HG03039 (cell line): ENCODE data around the gene TMC6.
"Not testable (repeated sequence)": the region's sequence is repeated elsewhere in the genome, so short reads cannot be mapped to it uniquely, and the experiment has no call there.

ENCODE experiments used
- ATAC-seq: cut with Tn5 transposase; IDR thresholded peaks from one replicate; pipeline ENCODE4 v1.9.1; 2021; ENCODE audit warnings: mild to moderate bottlenecking, moderate library complexity; ENCODE audit not compliant: unreplicated experiment

The TMC6 gene, protein sequence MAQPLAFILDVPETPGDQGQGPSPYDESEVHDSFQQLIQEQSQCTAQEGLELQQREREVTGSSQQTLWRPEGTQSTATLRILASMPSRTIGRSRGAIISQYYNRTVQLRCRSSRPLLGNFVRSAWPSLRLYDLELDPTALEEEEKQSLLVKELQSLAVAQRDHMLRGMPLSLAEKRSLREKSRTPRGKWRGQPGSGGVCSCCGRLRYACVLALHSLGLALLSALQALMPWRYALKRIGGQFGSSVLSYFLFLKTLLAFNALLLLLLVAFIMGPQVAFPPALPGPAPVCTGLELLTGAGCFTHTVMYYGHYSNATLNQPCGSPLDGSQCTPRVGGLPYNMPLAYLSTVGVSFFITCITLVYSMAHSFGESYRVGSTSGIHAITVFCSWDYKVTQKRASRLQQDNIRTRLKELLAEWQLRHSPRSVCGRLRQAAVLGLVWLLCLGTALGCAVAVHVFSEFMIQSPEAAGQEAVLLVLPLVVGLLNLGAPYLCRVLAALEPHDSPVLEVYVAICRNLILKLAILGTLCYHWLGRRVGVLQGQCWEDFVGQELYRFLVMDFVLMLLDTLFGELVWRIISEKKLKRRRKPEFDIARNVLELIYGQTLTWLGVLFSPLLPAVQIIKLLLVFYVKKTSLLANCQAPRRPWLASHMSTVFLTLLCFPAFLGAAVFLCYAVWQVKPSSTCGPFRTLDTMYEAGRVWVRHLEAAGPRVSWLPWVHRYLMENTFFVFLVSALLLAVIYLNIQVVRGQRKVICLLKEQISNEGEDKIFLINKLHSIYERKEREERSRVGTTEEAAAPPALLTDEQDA

DNA sequence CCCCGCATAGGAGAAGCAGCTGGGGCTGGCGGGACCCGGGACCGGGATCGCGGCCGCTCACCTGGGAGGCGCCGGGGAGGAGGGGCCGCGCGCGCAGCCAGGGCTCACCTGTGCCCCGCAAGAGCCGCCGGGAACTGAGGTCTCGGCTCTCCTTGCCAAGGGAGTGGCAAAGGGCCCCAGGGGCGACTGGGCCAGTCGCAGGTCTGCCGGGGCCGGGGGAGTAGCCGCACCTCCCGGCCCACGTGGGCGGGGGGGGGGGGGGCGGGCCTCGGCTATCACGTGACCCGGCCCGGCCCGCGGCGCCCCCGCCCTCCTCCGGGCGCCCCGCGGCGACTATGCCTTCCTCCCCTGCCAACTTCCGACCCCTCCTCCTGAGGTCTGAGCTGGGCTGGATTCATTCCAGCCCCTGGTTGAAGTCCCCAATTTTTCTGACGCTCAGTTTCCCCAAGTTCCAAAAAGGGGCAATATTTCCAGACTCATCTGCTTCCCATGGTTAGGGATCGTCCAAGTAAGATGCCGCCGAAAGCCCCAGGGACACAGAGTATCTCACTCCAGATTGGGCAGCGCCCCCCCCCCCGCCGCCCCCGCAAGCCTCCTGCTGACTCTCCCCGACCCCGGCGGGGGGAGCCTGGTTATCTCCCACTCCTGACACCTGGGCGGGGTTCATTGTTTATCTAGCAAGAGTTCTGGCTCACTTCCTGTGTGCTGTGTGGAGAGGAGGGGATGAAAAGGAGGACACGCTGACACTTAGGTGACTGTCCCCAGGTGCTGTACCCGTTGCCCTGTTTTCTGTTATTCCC is at the start of gene TMC6:
TSS of gene TMC6 (minus strand) at position 205 of the 800 bp plus-strand sequence. CDS start 1,923 bp downstream, outside the sequence.
- ATAC-seq = no peak

DNA sequence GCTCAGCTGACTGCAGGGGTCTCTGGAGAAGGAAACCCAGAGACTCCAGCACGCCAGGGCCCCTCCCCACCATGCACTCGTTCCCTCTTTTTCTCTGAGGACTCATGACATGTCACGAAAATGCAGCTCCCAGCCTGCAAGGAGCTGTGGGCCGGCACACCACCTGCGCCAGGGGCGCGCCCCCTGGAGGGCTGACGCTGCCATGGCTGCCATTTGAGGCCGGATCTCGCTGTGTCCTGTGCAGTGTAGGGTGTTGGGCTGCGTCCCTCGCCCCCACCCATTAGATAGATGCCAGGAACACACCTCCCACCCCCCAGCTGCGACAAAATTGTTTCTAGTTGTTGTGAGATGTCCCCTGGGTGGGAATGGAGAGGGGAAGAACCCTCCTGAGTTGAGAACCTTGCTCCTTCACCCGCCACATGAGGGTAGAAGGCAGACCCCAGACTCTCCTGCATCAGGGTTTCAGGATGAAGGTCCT is 48.0 kb upstream of the TMC6 start:
- no peak for ATAC-seq

DNA sequence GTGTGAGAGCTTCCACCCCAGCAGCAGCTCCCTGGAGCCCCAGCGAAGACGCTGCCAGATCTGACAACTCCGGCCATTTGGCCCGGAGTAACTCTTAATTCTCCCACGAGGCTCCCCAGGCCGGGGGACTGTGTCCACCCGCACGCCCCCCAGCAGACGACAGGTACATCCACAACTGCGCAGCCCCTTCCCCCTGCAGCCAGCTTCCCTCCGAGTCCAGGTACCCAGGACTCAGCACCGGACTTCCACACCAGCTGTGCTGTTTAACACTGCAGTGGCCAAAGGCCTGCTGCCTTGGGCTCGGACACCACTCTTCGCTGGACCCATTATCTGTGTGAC is 47.1 kb upstream of the TMC6 start:
- ATAC-seq = no peak

DNA sequence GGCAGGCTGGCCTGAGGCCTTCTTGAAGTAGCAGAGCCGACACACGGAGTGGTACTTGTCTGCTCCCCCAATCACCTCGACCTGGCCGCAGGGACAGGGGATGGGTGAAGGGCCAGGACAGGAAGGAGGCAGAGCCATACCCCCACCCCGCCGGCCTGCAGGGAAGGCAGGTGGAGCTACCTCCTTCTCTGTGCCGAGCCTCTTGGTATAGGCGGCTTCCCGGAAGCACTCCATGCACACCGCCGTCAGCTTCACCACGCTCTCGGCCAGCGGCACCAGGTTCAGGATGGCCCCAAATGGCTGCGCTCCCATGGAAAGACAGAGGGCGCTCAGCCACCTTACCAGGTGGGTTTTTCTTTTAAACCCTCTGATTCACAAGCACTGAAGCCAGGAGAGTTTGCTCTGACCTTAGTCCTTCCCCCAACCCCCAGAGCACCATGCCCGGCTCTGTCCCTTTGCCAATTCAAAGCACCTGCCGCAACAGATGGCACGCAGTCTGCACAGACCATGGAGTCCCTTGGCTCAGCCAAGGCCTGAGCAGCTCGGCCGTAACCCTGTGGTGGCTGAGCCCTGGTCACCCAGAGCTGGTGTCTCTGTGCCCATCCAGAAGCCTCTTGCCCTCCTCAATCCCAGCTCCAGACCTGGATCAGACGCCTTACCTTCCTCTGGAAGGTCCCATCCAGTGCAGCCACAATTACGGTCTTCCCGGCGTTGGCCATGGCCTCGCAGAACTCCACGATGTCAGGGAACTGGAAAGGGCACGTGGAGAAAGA is 46.5 kb upstream of the TMC6 start:
- no peak for ATAC-seq

DNA sequence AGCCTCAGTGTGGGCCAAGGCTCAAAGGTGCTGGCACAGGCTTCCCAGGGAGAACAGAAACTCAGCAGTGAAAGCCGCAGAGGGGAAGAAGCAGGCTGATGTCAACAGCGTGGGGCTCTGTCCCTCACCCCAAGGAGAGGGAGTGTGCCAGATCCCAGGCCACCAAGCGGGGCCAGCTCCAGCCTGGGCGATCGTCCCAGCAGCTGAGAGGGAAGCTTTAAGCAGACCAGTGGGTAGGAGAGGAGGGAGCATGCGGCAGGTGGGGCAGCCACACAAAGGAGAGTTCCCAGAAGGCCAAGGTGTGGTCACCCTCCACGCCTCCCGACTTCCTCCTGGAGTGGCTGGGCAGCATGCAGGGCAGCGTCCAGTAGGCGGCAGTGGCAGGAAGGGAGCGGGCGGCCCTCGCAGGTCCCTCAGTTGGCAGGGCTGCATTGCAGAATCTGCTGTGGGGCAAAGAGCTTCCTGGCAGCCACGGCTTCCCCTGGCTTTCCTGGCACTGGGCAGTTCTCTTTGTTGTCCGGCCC is 45.9 kb upstream of the TMC6 start:
- no peak for ATAC-seq

DNA sequence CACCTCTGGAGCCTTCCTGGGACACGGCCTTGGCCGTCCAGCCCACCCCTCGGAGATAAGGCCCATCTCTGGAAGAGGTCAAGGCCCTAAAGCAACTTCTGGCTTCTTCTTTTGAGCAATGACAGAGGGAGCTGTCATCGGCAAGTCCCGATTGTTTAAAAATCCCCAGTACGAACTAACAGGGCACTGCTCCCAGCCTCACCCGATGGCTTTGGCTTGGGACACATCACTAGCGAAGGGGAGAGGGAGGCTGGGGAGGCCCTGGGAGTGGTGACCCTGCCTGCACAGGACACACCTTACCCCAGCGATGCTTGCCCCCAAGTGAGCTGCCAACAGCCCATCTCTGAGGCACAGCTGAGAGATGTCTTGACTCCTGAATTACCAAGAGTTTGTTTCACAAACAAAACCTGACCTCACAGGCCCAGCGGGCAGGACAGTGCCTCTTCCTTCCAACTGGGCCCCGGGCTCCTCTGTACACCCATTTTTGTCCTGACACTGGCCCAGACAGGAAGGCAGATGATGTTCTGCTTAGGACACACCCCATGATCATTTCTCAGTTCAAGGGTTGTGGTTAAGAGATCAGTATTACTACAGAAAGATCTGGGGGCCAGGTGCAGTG is 44.7 kb upstream of the TMC6 start:
- no peak for ATAC-seq

- no peak for ATAC-seq
Measured at GRCh38 chr17:78172249-78173051, 43.9 kb upstream of the TMC6 start.

GRCh38 chr17:78171591-78172248 is 43.2 kb upstream of the TMC6 start:
- ATAC-seq = not testable (repeated sequence)

DNA sequence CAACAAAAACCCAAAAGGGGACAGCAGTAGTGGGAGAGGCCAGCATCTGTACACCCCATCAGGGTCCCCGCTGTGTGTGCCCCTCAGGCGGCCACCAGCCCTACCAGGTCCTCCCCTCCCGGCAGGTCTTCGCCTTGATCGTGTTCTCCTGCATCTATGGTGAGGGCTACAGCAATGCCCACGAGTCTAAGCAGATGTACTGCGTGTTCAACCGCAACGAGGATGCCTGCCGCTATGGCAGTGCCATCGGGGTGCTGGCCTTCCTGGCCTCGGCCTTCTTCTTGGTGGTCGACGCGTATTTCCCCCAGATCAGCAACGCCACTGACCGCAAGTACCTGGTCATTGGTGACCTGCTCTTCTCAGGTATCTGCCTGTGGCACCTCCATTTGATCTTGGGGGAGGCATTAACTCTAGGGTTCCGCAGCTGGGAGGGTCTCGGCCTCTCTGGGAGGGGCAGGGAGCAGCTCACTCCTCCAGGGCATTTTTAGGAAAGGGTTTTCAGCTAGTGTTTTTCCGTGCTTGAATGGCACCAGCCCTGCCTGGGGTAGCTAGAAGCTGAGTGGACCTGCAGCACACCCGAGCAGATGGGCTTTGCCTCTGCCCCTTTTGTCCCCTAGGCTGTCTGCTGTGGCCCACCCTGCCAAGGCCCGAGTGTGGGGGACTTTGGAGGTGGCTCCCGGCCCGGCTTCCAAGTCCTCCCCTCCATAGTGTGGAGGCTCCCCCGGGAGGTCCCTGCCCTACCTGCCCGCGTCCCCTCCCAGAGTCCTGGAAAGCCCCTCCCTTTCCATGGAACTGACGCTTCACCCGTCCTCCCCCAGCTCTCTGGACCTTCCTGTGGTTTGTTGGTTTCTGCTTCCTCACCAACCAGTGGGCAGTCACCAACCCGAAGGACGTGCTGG is 42.4 kb upstream of the TMC6 start:
- ATAC-seq = no peak

DNA sequence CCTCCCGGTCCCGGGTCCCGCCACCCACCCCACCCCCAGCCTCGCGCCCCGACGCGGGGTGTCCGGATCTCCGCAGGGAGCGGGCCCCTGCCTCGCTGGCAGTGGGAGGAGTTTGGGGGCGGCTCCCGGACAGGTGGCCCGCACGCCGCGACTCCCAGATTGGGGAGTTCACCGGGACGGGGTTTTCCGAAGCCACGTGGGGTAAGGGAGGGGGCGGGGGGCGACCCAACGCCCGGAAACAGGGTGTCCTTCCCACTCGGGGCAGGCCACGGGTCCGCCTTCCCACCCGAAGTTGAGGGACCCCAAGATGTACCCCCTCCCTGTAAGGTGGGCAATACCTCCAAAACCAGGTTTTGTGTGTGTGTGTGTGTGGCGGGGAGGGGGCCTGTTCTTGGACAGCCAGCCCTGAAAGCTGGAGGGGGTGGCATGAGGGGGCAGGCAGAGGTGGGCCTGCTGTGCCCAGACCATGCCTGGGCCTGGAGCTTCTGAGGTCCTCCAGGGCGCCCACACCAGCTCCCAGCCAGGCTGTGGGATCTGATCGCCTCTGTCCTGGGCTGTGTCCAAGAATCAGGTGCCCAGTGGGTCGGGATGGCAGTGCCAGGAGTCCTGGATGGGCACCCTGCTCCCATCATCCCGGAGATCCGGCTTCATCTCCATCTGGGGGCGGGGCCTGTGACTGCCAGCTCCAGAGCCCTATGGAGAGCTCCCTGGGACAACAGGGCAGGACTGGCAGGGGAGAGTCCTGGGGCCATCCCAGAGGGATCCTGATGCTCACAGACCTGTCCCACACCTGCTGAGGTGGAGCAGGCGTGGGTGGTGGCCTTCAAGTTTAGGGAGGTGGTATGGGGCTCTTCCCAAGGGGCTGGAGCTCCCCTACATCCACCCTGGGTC is 40.6 kb upstream of the TMC6 start:
- no peak for ATAC-seq

- no peak for ATAC-seq
Measured at GRCh38 chr17:78168242-78168902, 39.8 kb upstream of the TMC6 start, which contains the start of gene SYNGR2. SYNGR2 (plus strand) TSS chr17:78168581; CDS start chr17:78168617, 36 bp downstream.

- ATAC-seq = no peak
Measured at GRCh38 chr17:78166416-78166815, 37.9 kb upstream of the TMC6 start.

DNA sequence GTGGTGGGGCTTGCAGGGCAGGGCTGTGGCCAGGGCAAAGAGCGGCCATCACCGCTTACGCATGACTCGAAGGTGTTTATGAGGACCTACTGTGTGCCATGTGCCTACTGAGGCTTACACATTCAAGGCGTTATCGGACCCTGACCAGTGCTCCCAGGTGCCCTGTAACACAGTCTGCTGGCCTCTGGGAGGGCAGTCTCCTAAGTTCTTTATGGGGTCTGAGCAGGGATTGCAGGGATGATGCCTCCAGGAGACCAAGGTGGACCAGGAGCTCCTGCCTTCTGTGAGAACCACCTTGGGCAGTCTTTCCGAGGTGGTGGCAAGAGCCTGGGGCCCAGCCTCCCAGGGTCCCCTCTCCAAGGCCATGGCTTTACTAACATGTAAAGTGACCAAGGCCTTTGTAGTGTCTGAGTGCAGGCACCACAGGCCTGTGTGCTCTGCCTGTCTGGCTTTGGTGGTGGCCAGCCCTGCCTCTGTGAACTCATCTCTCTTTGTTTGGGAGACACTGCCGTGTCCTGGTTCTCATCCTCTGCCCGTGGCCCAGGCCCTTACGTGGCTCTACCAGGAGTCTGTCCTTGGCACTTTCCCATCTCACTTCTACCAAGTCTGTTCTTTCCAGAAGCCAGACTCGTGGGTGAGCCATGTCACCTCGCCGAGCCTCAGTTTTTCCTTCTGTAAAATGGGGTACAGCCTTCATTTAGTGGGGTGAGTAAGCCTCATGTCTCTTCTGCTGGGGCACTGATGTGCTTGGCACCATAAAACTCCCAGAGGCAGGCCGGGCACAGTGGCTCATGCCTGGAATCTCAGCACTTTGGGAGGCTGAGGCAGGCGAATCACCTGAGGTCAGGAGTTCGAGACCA is 36.4 kb upstream of the TMC6 start:
- no peak for ATAC-seq

GRCh38 chr17:78163881-78164747 is 35.6 kb upstream of the TMC6 start:
- no peak for ATAC-seq
